Transverse colon (tissue), 3 donors: ENCODE data around the gene TDP2.

Experiments used
- EP300 ChIP-seq: sonication (generic); formaldehyde crosslinking; IDR thresholded peaks from one replicate; pipeline ENCODE4 v1.6.1; 2017; ENCODE audit warnings: antibody characterized with exemption, low read depth
- POLR2A ChIP-seq: fragments of 450-650 bp; IDR thresholded peaks from one replicate; pipeline ENCODE4 v1.6.1; 2016; ENCODE audit warnings: antibody characterized with exemption, mild to moderate bottlenecking, moderate library complexity
- TF ChIP-seq, protein P1 (sequence below), 5 experiments: fragments of 200-600 bp in 3 of 5; fragments of 450-650 bp in 2 of 5; sonication (generic) in 3 of 5; IDR thresholded peaks; 1 replicate in 2 of 5; 2 replicates in 3 of 5; pipeline ENCODE4 v1.5.1; 2016 to 2017; ENCODE audit warnings: antibody characterized with exemption in 5 of 5, inconsistent platforms in 3 of 5, mild to moderate bottlenecking in 2 of 5, moderate library complexity in 1 of 5

DNA sequence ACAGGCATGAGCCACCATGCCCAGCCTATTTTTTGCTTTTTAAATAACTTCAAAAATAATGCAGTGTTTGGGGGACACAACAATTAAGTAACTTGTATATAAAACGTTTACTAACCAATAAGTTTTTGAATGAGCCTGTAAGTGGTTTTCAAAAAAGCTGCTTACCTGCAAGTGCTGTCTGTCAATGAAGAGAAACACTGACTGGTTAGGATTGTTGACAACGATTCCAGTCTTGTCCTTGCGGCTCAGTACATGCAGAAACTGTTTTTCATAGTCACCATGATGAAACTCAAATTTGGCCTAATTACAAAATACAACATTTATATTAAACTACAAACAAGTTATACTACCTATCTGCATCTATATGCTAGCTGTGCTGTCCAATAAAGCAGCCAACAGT lies 41.9 kb upstream of the TDP2 start:
- TF ChIP-seq, protein P1, sequence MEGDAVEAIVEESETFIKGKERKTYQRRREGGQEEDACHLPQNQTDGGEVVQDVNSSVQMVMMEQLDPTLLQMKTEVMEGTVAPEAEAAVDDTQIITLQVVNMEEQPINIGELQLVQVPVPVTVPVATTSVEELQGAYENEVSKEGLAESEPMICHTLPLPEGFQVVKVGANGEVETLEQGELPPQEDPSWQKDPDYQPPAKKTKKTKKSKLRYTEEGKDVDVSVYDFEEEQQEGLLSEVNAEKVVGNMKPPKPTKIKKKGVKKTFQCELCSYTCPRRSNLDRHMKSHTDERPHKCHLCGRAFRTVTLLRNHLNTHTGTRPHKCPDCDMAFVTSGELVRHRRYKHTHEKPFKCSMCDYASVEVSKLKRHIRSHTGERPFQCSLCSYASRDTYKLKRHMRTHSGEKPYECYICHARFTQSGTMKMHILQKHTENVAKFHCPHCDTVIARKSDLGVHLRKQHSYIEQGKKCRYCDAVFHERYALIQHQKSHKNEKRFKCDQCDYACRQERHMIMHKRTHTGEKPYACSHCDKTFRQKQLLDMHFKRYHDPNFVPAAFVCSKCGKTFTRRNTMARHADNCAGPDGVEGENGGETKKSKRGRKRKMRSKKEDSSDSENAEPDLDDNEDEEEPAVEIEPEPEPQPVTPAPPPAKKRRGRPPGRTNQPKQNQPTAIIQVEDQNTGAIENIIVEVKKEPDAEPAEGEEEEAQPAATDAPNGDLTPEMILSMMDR (IDR thresholded peaks at IDR 0.05): no peak
- TF ChIP-seq EP300 (no peak), POLR2A (no peak)
